SJCRH30 (cell line): ENCODE measurements around the gene KRT35. TPM values are rescaled to one million over a fixed set of nuclear protein-coding genes. Genes with fewer than 3 reads are reported as not detected.

Source experiments
- DNase-seq, 2 experiments: peaks; one replicate each; pipeline ENCODE4 v3.0.0-alpha.2; 2015 to 2020
- H3K27ac ChIP-seq: fragments of 250-450 bp; sonication (Bioruptor Pico); 2 replicates; pipeline ENCODE4 v1.5.1; 2020; ENCODE audit warnings: mild to moderate bottlenecking, moderate library complexity
- H3K27me3 ChIP-seq: fragments of 250-450 bp; sonication (Bioruptor Pico); 2 replicates; pipeline ENCODE4 v1.5.1; 2020; ENCODE audit warnings: mild to moderate bottlenecking, moderate library complexity
- H3K36me3 ChIP-seq: fragments of 250-450 bp; sonication (Bioruptor Pico); 2 replicates; pipeline ENCODE4 v1.5.1; 2020; ENCODE audit warnings: mild to moderate bottlenecking, moderate library complexity
- H3K4me1 ChIP-seq: fragments of 250-450 bp; sonication (Bioruptor Pico); 2 replicates; pipeline ENCODE4 v1.5.1; 2020; ENCODE audit warnings: mild to moderate bottlenecking, moderate library complexity
- H3K4me3 ChIP-seq: fragments of 250-450 bp; sonication (Bioruptor Pico); 2 replicates; pipeline ENCODE4 v1.5.1; 2020; ENCODE audit warnings: mild to moderate bottlenecking, moderate library complexity
- H3K9me3 ChIP-seq: fragments of 250-450 bp; sonication (Bioruptor Pico); replicated peaks from 2 replicates; pipeline ENCODE4 v1.5.1; 2020; ENCODE audit warnings: mild to moderate bottlenecking, moderate library complexity
- total RNA-seq: library from RNA; depleted of rRNA; stranded (reverse); fragments of >200 nt; shearing (Covaris generic); gene quantifications from 2 replicates; pipeline ENCODE4 v1.2.3, GENCODE V29; 2014

KRT35 gene
- total RNA-seq, 1 experiment from 2014 or later = not detected

DNA sequence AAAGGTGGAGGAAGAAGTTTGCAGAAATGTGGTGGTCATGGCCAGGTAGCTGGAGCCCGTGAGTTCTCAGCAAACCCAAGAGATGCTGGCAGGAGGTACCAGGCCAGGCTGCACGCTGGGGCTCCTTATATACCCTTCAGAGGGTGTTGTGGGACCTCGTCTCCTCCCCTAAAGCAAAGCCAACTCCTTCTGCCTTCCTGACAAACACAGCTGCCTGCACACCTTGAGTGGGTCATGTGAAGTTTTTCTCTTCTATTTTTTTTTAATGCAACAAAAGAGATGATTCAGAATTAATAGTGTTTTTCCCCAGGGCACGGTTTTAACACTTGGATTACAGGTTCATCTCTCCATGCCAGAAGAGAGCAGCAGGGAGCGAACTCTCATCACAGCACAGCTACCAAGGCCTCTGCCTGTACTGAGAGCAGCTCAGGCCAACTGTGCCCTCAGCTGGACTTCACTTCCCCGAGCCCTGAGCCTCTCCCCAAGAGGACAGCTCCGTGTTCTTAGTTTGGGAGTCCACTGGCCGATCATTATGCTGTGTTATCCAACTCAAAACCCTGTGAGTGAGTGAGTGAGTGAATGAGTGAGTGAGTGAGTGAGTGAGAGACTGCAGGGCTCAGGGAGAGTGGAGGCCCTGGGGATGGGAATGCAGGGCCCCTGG is 38.0 kb upstream of the KRT35 start, which contains the start of gene KRT15:
KRT15 (minus strand) TSS at position 102 of the 661 bp plus-strand sequence; CDS start at position 39, 63 bp downstream.
- no peak for DNase-seq
- H3K4me1 ChIP-seq = no peaks in the 10 kb centered on the region; the same call in 1 of the 2 replicates
- H3K27me3 ChIP-seq = no peaks in the 10 kb centered on the region
- H3K36me3 ChIP-seq = no peaks in the 10 kb centered on the region
- H3K27ac ChIP-seq = no peak within 1 kb of the TSS
- H3K9me3 ChIP-seq = no peaks in the 10 kb centered on the region
- no peak within 1 kb of the TSS for H3K4me3 ChIP-seq

DNA sequence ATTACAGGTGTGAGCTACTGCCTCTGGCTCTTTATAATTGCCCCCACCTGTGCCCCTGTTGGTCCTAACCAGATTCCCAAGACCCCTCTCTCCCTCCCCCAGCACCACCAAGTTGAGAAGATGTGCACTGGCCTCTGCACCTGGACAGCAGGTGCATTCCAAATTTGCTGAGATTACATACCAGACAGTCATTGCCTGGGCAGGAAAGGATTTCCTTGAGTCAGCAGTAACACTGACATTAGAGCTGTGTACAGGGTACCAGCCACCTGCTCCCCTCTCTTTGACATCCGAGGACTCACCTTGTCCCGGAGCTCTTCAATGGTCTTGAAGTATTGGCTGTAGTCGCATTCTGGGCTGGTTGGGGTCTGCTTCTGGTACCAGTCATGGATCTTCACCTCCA is 37.1 kb upstream of the KRT35 start:
- Histone ChIP-seq H3K9me3 (no peaks in the 10 kb centered on the region), H3K4me3 (no peak overlapping the region), H3K36me3 (no peaks in the 10 kb centered on the region), H3K27ac (no peak overlapping the region), H3K27me3 (no peaks in the 10 kb centered on the region), H3K4me1 (no peaks in the 10 kb centered on the region; the same call in 1 of the 2 replicates)
- DNase-seq = no peak

DNA sequence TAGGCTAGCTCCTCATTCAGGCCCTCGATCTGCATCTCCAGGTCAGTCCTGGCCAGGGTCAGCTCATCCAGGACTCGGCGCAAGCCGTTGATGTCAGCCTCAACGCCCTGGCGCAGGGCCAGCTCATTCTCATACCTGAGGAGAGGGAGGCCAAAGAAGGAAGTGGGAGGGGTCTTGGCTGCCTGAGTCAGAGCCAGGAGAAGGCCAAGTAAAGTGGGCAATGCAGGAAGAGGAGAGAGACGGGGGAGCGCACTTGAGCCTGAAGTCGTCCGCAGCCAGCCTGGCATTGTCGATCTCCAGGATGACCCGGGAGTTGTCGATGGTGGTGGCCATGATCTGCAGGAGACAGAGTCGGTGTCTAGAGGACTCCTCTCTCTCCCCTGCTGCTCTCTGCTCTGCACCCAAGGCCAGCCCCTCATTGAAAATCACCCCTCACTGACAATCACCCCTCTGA is 35.9 kb upstream of the KRT35 start:
- Histone ChIP-seq H3K36me3 (no peaks in the 10 kb centered on the region), H3K27ac (no peak overlapping the region), H3K4me3 (no peak overlapping the region), H3K4me1 (no peaks in the 10 kb centered on the region; the same call in 1 of the 2 replicates), H3K9me3 (no peaks in the 10 kb centered on the region), H3K27me3 (no peaks in the 10 kb centered on the region)
- no peak for DNase-seq

DNA sequence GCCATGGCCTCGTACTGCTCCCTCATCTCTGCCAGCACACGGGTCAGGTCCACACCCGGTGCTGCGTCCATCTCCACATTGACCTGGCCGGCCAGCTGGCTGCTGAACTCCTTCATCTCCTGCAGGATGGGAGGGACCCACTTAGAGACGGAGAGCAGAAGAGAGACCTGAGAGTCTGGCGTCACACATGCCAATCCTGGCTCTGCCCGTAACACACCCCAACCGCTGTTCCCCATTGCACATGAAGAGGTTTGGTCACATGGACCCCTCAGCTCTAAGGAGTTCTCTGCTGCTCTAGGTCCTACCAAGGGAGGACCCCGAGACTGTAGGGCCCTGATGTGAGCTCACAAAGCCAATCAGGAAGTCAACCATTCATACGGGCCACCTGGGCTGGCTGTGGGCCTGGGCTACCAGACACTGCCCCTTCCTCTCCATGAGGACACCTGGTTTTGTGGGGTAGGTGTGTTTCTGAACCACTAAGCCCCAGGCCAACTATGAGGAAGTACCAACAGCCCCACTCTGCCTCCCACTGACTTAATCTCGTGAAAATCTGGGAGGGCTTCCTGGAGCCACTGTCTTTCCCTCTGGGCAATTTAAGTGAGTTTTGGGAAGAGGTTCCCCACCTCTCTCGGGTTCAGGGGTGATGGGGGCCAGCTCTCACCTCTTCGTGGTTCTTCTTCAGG is 35.3 kb upstream of the KRT35 start:
- H3K4me1 ChIP-seq = no peaks in the 10 kb centered on the region; the same call in 1 of the 2 replicates
- no peak overlapping the region for H3K4me3 ChIP-seq
- H3K27ac ChIP-seq = no peak overlapping the region
- no peak for DNase-seq
- H3K36me3 ChIP-seq = no peaks in the 10 kb centered on the region
- H3K27me3 ChIP-seq = no peaks in the 10 kb centered on the region
- H3K9me3 ChIP-seq = no peaks in the 10 kb centered on the region

DNA sequence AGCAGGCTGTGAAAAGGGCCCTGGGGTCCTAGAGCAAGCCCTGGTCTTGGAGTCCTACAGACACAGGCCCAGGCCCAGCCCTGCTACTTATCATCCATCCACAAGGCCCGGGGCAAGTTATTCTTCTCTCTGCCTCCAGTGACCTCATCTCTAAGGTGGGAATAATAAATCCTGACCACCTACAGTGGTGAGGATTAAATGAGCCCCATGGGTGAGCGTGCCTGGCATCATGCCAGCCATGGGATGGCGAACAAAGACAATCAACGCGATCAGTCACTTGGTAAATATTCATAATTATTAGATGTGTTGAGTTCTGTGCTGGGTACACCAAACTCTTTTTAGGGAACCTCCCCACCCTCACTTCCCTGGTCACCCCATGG is 32.2 kb upstream of the KRT35 start:
- Histone ChIP-seq H3K27ac (no peak overlapping the region), H3K9me3 (no peaks in the 10 kb centered on the region), H3K4me1 (no peaks in the 10 kb centered on the region), H3K4me3 (no peak overlapping the region), H3K27me3 (no peaks in the 10 kb centered on the region), H3K36me3 (no peaks in the 10 kb centered on the region)
- DNase-seq = peak in 1 of 2 experiments; percentile 15

DNA sequence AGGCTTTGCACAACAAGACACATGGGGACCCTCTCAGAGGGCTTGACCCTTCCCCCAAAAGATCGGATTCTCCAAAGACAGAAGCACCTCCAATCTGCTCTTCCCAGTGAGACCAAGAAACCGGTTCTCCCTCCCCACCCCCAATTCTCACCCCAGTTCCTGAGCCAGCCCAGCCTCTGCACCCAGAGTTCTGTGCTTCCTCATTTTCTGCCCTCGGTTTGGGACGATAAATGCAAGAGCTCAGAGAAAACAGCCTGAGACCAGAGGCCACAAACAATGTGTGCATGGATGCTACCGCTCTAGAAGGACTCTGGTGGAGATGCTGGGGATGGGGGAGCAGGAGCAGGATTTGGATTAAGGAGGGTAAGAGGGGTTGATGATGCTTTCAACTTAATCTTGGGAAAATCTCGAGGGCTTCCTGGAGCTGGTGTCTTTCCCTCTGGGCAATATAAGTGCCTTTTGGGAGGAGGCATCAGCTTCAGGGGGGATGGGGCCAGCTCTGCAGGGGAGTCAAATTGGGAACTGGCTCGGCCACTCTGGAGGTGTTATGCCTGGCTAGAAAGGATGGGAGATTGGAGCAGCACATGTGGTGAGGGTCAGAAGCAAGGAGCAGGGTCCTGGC is 31.7 kb upstream of the KRT35 start:
- no peaks in the 10 kb centered on the region for H3K4me1 ChIP-seq
- no peak overlapping the region for H3K4me3 ChIP-seq
- H3K36me3 ChIP-seq = no peaks in the 10 kb centered on the region
- H3K27me3 ChIP-seq = no peaks in the 10 kb centered on the region
- no peak for DNase-seq
- no peaks in the 10 kb centered on the region for H3K9me3 ChIP-seq
- no peak overlapping the region for H3K27ac ChIP-seq

DNA sequence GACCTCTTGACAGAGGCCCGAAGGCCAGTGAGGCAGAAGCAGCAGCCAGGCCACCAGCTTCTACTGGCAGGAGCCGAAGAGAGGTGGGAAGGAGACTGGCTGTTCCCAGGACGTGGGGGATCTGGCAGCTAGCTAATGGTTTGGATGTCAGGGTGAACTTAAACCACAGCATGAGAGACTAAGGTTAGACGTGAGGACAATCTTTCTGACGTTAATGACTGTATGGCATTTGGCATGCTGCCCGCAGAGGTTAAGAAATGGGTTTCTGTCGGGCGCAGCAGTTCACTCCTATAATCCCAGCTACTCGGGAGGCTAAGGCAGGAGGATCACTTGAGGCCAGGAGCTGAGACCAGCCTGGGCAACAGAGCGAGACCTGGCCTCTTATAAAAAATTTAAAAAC is 30.8 kb upstream of the KRT35 start:
- no peak overlapping the region for H3K4me3 ChIP-seq
- H3K27ac ChIP-seq = no peak overlapping the region
- H3K36me3 ChIP-seq = no peaks in the 10 kb centered on the region
- no peak for DNase-seq
- no peaks in the 10 kb centered on the region for H3K9me3 ChIP-seq
- no peaks in the 10 kb centered on the region for H3K4me1 ChIP-seq
- H3K27me3 ChIP-seq = no peaks in the 10 kb centered on the region

DNA sequence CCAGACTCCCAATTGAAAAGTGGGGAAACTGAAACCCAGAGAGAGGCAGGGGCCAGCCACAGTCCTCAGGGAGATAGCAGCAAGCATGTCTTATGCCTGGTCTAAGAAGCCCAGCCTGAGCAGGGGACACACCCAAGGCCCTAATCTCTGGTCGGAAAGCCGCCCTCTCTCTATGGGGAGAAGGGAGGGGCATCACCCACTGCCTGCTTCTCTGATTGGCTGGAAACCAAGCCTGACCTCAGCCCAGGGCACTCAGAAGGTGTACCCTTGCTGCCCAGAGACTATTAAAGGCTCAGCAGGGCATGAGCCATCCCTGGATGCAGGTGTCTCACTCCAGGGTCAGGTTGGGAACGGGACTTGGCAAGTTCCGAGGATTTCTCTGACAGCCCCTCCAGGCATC is 30.2 kb upstream of the KRT35 start:
- H3K27me3 ChIP-seq = no peaks in the 10 kb centered on the region
- H3K36me3 ChIP-seq = no peaks in the 10 kb centered on the region
- H3K4me1 ChIP-seq = no peaks in the 10 kb centered on the region
- no peak overlapping the region for H3K27ac ChIP-seq
- no peak for DNase-seq
- H3K4me3 ChIP-seq = no peak overlapping the region
- no peaks in the 10 kb centered on the region for H3K9me3 ChIP-seq

DNA sequence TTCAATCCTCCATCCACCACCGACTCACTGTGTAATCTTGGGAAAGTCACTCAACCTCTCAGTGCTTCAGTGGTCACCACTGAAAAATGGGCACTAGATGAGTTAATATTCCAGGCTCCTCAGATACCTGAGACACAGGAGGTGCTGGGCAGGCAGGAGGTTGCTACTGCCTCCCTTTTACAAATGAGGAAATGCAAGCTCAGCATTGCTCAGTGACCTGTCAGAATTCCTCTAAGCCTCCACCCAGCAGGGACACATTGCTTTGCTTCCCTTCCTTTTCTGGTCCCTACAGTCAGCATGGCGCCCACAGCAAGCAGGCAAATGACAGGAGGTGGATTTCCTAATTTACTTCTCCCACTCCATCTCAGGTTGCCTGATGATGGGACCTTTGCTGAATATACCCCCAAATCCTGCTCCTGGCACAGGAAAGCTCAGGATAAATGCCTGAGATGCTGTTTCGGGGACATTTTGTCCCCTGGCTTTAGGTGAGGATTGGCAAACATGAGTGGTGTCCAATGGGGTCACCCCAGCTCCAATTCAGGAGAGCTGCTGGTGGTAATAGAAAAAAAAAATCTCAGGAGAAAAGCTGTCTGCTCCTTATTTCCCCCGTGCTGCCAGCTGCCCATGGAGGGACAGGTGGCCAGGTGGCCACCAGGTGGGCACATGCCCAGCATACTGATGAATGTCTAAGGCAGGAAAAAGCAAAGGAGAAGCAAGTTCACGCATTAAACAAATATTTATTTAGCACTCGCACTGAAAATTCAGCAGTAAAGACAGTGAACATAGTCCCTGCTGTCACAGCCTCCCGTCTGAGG is 29.5 kb upstream of the KRT35 start:
- Histone ChIP-seq H3K36me3 (no peaks in the 10 kb centered on the region), H3K27ac (no peak overlapping the region), H3K4me1 (no peaks in the 10 kb centered on the region), H3K27me3 (no peaks in the 10 kb centered on the region), H3K4me3 (no peak overlapping the region), H3K9me3 (no peaks in the 10 kb centered on the region)
- no peak for DNase-seq

DNA sequence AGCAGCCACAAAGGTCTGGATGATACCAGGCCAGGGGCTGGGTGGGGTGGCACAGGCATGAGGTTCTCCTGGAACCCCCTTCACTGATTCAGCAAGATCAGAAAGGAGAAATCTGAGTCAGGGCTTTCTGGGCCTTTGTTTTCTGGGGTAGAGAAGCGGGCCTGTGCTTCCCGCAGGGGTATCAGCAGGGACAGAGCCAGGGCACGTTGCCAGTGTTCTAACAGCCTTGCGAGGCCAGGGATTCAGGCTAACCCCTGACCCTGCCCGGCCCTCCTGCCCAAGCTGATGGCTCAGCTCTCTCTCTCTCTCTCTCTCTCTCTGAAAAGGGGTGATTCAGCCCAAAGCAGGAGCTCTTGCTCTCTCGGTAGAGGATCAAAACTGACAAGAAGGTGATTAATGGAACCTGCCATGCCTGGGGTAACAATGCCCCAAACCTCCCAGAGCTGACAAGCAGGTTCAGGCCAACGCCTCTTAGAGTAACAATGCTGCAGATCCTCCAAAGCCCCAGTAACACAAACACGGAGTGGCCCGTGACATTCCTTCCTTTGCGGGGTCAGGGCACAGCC is 26.4 kb upstream of the KRT35 start:
- no peaks in the 10 kb centered on the region for H3K27me3 ChIP-seq
- no peaks in the 10 kb centered on the region for H3K9me3 ChIP-seq
- H3K4me3 ChIP-seq = no peak overlapping the region
- H3K36me3 ChIP-seq = no peaks in the 10 kb centered on the region
- no peak overlapping the region for H3K27ac ChIP-seq
- no peaks in the 10 kb centered on the region for H3K4me1 ChIP-seq
- DNase-seq = no peak

DNA sequence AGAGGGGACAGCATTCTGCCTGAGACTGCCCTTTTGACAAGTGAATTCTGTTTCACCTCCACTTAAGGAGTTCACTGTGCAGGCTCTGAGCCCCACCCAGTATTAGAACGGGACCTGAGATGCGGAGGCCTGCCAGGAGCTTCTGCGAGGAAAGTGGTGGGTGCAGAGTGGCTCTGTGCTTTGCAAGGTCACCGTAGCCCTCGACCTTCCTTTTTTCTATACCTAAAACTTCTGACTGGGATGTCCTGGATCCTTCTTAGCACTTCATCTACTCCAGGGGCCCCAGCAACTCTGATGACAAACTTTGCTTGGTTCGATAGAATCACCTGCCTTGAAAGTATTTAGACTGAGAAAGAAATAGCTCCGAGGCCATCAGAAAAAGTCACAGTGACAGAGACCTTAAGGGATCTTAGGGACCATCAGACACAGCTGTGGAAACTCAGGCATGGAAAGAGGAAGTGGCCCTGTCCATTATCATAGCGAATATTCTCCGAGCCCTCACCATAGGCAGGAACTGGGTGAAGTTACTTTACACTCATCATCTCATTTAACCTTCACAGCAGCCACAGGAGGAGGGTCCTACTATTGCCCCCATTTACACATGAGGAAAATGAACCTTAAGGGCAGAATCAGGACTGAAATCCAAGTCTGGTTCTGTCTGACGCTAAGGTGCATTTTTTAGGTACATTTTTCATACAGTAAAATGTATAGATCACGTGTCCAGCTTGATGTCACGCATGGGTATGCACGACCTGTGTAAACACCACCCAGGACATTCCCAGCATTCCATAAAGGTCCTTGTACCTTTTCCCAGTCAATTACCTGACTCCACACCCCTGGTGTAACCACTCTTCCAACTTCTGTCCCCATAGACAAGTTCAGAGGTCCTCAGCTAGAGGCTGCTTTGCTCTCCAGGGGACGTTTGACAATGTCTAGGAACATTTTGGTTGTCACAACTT is 25.1 kb upstream of the KRT35 start:
- Histone ChIP-seq H3K4me3 (no peak overlapping the region), H3K9me3 (no peaks in the 10 kb centered on the region), H3K27ac (no peak overlapping the region), H3K4me1 (no peaks in the 10 kb centered on the region), H3K36me3 (no peaks in the 10 kb centered on the region), H3K27me3 (no peaks in the 10 kb centered on the region)
- DNase-seq = no peak

DNA sequence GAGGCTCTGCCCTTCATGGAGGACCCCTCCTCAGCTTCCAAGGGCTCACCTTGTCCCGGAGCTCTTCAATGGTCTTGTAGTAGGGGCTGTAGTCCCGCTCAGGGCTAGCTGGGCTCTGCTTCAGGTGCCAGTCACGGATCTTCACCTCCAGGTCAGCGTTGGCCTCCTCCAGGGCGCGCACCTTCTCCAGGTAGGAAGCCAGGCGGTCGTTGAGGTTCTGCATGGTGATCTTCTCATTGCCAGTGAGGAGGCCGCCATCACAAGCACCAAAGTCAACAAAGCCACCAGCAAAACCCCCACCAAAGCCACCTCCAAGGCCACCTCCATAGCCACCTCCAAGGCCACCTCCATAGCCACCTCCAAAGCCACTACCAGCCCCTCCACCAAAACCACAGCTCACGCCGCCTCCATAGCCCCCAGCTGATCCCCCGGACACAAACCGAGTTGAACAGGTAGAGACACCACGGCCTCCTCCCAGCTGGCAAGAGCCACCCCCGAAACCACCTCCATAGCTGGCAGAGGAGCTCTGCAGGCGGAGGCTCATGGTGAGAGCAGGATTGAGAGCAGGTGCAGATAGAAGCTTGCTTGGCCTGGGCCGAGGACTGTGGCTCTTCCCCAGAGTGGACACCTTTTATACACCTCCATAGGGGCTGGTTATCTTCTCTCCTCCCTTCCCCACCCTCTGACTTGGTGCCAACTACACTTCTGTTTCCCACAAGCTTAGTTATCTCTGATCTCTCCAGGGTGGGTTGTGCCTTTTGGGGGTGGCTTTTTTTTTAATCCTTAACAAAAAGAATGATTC is 24.3 kb upstream of the KRT35 start, which contains the start of gene KRT13:
KRT13 (minus strand) TSS at position 606 of the 802 bp plus-strand sequence; CDS start at position 544, 62 bp downstream.
- Histone ChIP-seq H3K27me3 (no peaks in the 10 kb centered on the region), H3K4me3 (no peak within 1 kb of the TSS), H3K27ac (no peak within 1 kb of the TSS), H3K36me3 (no peaks in the 10 kb centered on the region), H3K4me1 (no peaks in the 10 kb centered on the region), H3K9me3 (no peaks in the 10 kb centered on the region)
- DNase-seq = no peak
